Stimulated activated CD8-positive, alpha-beta memory T cell treated with anti-CD3 and anti-CD28 coated beads, Interleukin-4, amount 100 ng/mL, for 4 hours (primary cell): Measurements from ENCODE around the gene KL.

Experiments used
- DNase-seq, 2 donors: peaks; one replicate each; pipeline ENCODE4 v3.0.0-alpha.2; 2020; ENCODE audit warnings: low read depth in 2 of 2, low spot score in 1 of 2

Gene KL

DNA sequence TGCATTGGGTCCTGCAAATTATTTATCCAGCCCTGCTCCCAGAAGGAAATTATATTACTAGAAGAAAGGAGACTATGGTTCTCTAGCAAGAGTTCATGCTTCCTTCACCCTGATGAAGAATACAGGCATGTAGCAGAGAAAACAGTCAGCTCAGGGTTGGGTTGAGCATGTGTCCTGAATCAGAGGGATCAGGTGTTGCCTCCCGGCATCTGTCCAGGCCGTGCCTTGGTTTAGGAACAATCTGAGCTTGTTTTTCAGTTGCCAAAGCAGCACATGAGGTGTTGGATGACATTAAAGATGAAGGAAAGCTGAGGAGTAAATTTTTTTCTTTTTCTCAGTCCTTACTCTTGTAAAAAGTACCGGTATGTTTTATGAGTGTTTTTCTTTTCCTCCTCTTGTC lies 62.0 kb downstream of the KL start:
- DNase-seq: no peak

DNA sequence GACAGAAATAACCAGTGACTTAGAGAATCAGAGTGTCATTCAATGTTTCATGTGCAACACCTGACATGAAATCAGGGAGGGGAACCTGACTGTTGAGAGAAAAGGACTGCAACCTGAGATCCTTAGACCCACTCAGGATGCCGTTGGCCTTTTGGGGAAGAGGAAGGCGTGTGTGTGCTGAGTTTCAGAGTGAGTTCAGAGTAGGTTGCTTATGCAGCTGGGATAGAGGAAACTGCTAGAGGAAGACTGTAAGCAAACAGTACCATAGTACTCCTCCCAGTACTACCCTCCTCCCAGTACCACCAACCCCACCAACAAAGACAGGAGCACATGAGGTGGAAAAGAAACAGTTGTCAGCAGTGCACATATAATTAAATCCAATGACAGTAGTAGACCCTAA lies 63.7 kb downstream of the KL start:
- DNase-seq: no peak

DNA sequence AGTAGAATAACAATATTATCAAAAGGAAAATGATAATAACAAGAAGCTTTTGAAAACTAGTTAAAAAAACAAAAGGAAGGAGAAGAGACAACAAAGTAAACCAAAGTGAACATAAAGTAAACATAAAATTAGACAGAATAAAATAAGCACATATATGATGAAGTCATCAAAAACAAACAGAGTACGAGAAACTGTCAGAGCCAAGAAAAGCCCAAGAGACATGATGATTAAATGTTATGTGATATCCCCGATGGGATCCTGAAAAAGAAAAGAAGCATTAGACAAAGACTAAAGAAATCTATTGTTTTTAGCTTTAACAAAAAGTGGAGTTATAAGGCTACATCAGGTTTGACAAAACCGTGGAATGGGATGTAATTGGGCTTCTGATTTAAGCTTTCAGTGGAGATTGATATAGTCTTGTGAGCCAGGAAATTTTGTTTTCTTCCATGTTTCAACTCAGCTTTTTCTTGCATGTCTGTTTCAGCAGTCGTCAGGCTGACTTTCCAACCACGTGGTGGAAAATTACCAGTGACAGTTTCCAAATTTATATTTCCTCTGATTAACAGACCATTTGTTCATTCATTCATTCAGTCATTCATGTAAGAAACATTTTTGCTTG lies 64.9 kb downstream of the KL start:
- DNase-seq: no peak

DNA sequence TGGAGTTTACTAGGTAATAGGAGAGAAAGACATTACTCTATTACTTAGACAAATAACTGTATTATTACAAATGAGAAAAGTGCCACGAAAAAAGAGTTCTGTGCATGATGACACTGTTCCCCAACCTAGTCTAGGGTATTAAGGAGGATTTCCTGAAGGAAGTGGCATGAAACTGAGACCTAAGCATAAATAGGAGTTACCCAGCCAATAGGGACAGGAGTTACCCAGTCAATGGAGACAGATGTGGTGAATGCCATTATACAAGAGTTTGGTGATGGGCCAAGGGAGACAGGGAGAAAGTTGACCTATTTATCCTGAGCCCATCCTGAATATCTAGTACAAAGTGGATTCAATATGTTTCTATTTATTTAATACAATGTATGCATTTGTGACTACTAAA lies 65.4 kb downstream of the KL start:
- DNase-seq: no peak

DNA sequence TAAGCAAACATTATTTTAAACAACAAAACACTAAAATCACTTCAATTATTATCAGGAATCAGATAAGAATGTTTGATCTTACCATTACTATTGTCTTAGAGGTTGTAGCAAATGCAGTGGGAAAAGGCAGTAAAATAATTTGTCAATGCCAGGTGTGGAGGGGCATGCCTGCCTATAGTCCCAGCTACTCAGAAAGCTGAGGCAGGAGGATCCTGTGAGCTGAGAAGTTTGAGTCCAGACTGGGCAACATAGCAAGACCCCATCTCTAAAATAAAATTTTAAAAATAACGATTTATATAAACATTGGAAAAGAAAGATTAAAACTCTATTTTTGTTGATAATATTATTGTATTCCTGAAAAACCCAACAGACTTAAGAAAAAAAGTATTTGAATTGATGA lies 66.8 kb downstream of the KL start:
- no peak for DNase-seq

DNA sequence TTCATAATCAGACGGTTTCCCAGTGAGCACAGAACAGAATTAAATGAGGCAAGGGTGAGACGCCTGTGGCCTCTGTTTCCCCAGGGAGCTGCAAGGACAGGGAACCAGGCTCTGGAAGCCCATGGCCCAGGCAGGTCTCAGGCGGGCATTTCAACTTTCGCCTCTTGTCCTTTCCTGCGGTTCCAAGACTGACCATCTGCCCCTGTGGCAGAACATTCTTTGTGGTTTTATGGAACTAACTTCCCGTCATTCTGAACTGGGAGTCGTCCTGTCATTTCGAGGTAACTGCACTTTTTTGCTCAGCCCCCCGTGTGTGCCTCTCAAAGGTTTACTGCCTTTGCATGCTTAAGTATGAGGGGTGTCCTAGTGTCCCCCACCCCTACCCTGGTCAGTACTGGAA lies 70.9 kb downstream of the KL start:
- no peak for DNase-seq

DNA sequence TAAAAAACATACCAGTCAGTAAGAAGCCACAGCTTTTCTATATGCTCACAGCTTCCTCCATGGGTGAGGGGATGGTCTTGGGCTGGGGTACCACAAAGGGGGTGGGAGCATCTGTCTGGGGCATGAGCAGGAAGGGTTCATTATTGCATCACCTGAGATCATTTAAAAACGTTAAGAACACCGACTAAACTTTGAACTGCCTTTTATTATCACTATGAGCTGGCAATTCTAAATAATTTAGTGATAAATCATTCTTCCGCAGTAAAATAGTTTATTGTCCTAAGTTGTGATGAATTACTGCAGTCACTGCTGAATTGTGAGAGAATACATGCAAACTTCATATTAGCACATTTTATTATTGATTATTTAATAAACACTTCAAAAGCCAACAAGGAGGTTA lies 71.6 kb downstream of the KL start:
- DNase-seq: no peak

DNA sequence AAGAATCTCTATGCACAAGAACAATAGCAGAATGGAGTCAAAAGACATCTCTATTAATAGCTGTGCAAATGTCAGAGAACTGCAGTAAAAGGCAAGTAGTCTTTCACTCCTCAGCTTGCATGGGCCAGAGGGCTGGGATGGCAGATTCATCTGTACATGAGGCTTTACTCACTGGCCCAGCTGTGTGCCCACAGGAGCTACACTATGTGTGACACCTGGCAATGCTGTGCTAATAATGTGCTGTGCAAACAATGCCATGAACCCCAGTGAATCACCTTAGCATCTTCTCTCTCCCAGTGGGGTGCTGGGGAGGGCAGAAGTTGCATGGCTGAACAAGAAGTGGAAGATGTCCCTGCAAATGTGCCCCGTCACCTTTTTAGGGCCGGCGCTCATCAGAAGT lies 73.1 kb downstream of the KL start:
- no peak for DNase-seq

DNA sequence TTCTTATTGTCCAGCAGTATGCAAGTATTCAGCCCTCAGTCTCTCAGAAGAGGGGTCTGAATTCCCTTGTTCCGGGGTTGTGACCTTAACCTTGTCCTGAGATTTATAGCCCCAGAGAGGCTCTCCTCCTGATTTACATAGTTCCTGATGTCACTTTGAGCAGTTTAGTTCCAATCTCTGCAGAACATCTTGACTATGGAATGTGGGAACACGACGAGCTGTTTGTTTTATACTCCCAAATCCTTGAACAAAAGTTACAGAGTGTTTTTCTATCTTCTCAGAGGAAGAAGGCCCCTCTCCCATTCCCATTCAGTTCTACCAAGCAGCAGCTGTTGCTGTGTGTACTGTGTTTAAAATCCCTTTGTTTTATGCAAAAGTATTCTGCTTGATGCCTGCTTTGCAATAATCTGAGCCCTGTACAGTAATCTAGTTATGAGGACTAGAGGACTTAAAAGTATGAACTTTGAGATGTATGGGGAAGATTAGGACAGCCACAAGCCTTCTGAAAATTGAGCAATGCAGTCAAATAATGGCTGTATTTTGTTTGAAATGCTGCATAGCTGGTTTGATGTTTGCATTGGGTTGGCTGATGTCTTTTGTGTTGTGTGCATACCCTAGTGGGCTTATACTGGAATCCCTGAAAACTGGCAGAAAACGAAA lies 74.7 kb downstream of the KL start:
- no peak for DNase-seq

DNA sequence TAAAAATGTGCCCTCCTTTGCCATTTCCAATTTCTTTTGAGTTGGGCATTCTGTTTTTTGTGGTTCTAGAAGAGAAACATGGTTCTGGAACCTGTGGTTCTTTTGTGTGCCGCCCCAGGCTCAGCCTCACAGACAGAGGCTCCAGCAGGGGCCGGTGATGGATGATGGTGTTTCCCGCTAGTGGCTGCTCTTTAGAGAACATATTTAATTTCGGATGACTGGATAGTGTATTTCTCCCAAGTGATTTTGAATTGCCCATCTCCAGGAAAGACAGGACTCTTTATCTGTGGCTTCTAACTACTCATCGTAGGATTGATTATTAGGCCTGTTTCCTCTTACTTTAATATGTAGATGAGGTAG lies 75.2 kb downstream of the KL start:
- no peak for DNase-seq

DNA sequence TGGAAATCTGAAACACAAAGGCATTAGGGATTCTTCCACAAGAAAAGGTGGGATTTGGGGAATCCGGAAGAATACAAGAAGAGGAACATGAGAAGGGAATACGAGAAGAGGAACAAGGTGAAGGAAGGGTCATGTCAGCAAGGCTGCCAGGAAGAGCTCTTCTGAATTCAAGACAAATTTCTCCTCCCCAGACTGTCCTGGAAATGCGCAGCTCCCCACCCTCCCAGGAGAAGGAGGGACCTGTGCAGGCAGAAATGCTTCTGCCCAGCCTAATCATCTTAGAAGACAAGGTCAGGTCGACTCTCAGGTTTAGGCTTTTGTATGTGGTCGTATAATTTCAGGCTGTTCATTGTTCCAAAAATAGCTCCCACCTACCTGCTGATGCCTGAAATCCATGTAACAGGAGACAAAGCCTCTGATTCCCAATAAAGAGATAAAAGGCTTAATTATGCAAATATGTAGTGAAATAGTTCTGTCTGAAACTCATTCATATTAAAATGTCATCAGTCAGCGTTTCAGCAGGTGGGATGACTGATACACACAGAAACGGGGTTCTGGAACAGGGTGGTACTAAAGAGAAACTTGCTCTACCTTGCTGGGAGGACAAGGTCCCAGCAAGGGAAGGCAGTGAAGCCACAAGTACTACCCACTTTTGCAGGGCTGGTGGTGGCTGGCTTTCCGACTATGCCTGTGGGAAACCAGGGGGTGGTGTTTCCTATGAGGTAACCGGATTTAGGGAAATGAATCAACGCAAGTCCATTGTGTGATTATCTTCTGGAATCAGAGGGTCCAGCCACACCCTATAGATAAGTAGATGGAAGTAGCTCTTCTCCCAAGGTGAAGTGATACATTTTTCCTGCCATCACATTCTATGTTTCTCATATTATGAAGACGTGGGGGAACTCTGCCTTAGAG lies 76.1 kb downstream of the KL start:
- no peak for DNase-seq

DNA sequence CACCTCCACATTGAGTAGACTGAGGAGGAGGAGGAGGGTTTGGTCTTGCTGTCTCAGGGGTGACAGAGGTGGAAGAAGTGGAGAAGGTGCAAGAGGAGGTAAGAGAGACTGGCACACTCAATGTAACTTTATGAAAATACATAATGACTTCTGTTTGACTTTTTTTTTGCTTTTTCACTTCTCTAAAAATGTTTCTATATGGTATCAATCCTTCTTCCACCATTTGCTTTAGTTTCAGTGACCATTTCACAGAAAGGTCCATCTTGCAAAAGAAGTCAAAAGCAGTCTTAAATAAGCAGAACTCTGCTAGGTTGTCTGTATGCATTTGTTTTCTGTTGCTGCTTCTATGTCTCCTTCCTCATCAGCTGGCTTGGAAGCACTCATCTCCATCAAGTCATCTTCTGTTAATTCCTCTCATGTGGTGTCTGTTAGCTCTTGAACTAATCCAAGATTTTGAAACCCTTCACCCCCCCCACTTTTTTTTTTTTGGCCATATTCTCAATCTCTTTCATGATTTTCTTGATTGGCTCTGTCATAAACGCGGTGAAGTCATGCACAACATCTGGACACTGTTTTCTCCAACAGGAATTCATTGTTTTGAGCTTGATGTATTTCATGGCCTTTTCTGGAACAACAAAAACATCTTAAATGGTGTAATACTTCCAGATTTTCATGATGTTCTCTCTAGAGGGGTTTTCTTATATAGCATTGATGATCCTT lies 80.8 kb downstream of the KL start:
- DNase-seq: no peak

DNA sequence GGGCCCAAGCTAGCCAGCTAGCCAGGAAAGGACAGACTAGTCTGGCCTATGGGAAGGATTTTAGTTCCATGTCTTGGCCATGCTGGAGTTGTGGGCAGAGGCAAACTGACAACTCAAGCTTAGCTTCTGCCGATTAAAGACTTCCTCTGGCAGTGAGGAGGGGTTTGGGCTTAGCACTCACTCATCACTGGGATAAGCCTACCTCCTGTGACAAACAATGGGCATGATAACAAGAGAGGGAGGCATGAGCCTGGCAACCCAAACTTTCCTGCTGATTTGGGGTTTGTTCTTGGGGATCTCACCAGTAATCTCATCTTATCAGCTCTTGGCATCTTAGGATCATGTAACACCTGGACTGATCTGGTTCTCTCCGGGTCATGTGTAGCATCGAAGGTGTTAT lies 83.6 kb downstream of the KL start:
- no peak for DNase-seq

DNA sequence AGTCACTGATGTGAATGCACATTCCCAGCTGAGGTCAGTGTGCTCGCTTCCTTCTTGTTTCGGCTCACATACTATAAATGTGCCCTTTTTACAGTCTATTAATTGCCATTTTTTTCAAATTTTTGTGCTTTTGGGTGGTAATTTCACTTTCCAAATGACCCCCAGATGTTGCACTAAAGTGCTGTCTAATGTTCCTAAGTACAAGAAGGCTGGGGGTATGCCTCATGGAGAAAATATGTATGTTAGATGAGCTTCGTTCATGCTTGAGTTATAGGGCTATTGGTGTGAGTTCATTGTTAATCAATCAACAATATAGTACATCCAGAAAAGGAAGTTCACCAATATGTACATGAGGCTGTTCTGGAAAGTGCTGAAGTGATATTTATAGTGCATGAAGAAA lies 84.7 kb downstream of the KL start:
- DNase-seq: no peak

DNA sequence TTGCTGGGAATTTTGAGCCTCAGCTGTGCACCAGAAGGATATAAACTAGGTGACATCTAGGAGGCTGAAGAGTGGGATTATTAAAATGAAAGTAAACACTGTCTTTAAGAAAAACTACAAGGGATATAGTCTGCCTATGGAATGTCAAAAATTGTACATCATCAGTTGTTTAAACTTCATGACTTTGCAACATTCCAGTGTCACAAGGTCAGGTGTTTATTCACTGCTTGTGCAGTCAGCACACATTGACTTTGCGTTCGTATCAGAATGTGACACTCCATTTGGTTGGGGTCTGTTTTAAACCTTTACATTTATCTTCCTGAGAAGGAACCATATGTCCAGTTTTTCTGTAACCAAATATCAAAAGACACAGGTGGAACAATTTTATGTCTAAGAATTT lies 85.6 kb downstream of the KL start:
- no peak for DNase-seq

DNA sequence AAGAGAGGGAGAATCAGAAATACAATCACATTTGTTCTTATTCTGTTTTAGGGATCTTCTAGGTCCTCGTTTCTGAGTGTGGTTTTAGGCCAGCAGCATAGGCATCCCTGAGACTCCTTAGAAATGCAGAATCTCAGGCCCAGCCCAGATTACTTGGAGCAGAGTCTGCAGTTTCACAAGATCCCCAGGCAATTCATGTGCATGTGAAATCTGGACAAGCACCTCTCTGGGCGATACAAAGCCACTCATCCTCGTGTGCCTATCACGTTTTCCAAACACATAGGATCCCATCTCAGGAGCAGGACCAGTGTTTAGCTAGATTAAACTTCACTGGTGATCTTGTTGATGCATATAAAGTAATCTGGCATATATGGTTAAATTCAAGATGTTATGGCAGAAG lies 87.2 kb downstream of the KL start:
- no peak for DNase-seq

DNA sequence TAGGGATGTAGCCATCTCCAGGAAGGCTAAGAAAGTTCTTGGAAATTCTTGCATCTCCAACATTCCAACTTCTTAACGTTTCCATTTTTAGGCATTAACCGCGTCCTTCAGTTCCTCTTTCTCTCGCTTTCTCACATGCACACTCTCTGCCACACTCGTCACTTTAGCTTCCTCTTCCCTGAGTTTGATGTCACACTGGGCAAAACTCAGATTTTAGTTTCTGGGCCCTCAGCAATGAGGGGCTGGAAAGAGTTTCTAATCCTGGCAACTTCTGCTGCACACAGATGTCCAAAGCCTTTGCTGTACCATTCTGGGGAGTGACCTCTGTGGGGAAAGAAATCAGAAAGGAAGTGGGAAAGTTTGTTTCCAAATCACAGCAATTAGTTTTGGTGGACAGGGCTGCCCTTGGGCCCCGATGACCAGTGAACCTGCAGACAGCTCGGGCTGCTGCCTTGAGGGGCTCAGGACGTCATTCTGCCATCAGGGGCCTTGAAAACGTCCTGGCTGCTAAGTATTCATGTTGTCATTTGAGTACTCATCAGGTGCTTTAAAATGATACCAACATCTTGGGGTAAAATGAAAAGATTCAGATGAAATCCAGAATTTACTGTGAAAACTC lies 89.3 kb downstream of the KL start:
- DNase-seq: no peak

DNA sequence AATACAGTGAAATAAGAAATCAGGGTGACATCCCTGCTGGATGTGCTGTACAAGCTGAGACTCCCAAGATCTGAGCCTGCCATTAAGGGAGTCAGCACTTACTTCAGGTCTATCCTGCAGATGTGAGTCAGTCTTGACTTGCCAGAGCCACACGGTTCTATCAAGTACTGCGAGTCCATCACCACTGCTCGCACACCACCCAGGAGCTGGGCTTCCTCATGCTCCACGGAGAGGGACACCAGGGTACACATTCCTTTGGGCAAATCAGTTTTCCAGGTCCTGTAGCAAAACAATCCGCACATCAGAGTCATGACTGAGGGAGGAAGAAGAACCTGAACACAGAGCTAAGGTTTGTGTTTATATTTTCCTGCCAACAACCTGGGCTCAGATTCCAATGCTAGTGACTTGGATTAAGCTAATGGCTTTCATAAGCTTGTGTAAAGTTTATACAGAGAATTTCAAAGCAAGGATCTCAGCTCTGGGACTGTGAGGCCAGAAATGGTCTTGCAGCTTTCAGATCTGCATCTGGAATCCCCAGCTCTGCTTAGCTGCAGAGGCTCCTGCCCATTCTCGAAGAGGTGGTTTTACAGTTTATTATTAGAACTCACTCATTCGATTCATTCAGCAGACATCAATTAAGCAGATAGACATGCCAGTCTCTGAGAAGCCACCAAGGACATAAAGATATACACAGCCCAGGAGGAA lies 90.6 kb downstream of the KL start:
- DNase-seq: no peak

DNA sequence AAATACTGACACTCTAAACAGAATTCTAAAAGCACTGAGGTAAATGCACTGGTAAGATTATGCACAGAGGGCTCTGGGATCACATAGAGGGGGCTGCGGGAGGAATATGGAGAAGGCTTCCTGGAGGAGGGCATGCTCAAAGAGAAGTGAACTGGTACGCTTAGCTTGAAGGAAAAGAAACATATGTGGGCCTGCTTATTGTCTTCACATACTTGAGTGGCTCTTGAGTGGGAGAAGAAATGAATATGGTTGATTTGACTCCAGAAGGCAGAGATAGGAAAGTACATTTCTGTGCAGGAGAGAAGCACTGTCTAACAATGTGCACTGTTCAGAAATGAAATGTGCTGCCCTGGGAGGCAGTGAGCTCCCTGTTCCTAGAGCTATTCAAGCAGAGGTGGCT lies 91.1 kb downstream of the KL start:
- DNase-seq: no peak

DNA sequence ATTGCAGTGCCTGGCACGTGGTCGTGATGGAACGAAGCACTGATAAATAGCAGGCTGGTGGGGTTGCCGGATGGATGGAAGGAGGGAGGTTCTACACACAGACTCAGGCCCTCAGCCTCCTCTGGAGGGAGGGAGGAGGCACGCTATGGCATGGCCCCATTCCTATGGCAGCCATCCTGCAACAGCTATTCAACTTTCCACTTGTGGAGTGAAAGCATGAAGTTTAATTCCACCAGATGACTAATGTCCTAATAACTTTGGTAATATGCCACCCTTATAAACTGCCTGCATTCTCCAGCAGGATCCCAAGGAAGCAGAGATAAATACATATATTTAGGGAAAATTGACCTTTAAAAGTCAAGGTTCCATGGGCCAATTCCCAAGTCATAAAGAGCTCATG lies 92.4 kb downstream of the KL start:
- DNase-seq: no peak

DNA sequence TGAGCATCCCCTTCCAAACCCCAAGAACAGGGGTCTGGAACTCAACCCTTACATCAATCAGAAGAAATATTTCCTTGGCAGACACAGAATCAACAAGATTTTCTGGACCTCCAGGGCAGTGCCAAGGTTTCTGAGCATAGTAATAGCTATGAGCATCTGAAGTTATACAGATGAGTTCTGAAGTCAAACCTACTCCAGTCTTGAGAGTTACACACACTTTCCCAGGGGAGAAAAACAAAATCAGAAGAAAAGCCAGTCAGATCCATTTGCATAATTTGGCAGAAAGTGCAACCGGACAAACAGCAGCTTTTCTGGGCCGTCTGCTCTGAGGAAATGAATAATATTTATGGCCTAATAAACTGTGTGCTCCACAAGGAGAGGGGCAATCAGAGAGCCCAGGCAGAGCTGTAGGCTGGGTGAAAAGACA lies 93.1 kb downstream of the KL start:
- DNase-seq: no peak
